Ovary (tissue), 9 donors: ENCODE measurements around the gene POLD3. TPM values are rescaled to one million over a fixed set of nuclear protein-coding genes. Genes with fewer than 3 reads are reported as not detected.

Source experiments
- DNase-seq, 5 donors: peaks; one replicate each; pipeline ENCODE4 v3.0.0-alpha.2; 2019 to 2020
- H3K27ac ChIP-seq, 2 donors: fragments of 200-600 bp; one replicate each; pipeline versions ENCODE4 v1.5.1 to v1.8.0; 2019 to 2022
- H3K27me3 ChIP-seq: fragments of 200-600 bp; one replicate; pipeline ENCODE4 v1.8.0; 2022
- H3K36me3 ChIP-seq: fragments of 200-600 bp; sonication (generic); one replicate; pipeline ENCODE4 v1.5.1; 2019
- H3K4me1 ChIP-seq: one replicate; pipeline ENCODE4 v1.8.1; 2013; ENCODE audit warnings: mild to moderate bottlenecking, moderate library complexity; ENCODE audit not compliant: insufficient read depth
- H3K4me3 ChIP-seq: fragments of 200-600 bp; sonication (generic); one replicate; pipeline ENCODE4 v1.5.1; 2017
- H3K9me3 ChIP-seq, 2 donors: fragments of 200-600 bp in 1 of 2; sonication (generic) in 1 of 2; one replicate each; pipeline versions ENCODE4 v1.5.1 to v1.8.1; 2013 to 2019; ENCODE audit warnings: mild to moderate bottlenecking in 1 of 2, moderate library complexity in 1 of 2
- EP300 ChIP-seq: sonication (generic); formaldehyde crosslinking; IDR thresholded peaks from one replicate; pipeline ENCODE4 v1.6.1; 2017; ENCODE audit warnings: antibody characterized with exemption
- POLR2A ChIP-seq: fragments of 450-650 bp; IDR thresholded peaks from one replicate; pipeline ENCODE4 v1.6.1; 2017; ENCODE audit warnings: antibody characterized with exemption, mild to moderate bottlenecking, moderate library complexity
- WGBS, 3 donors: extraction: QIAGEN DNeasy Blood & Tissue Kit in 1 of 3; methylation state at CpG; one replicate each; pipeline versions ENCODE4 v1.1.5 to v1.1.7; 2013 to 2017; 5-methylcytosine and 5-hydroxymethylcytosine counted together
- intact Hi-C, 4 donors: fragments of 100-400 bp; cut with DNase I; formaldehyde crosslinking; loops; one replicate each; pipeline versions ENCODE4 v1.11.0 to v1.15.1; 2022 to 2023
- polyA plus RNA-seq, 2 donors: library from polyadenylated mRNA; stranded (reverse); fragments of 200-250 nt in 1 of 2; fragments of 350-450 nt in 1 of 2; fragmentation: Illumina TruSeq in 1 of 2; extraction: RNeasy Lipid Tissue Mini Kit (QIAGEN cat#74804) in 1 of 2; gene quantifications; one replicate each; pipeline ENCODE4 v1.2.3, GENCODE V29; 2013 to 2014
- total RNA-seq, 7 donors: library from RNA; depleted of rRNA in 2 of 7; stranded (reverse); fragments of >200 nt in 2 of 7; fragmentation: NEBNext Ultra II Directional in 3 of 7; extraction: Animal tissue kit (Norgen Biotek cat#: 25700) in 3 of 7; gene quantifications; one replicate each; pipeline versions ENCODE4 v1.1.0 to v1.2.4, GENCODE V29; 2016 to 2023
- TF ChIP-seq, protein P1 (sequence below), 3 donors: fragments of 450-650 bp in 2 of 3; fragments of 200-600 bp in 1 of 3; IDR thresholded peaks; one replicate each; pipeline versions ENCODE4 v1.5.1 to v1.8.0; 2016 to 2022; ENCODE audit warnings: antibody characterized with exemption in 3 of 3, mild to moderate bottlenecking in 1 of 3
- donor health status: DM: no; HTN: no; CAD: no; lungs with moderate emphysema.
- donor health status: DM: no; HTN: no; CAD: no.
- donor health status: Bipolar disorder and iron deficiency.
- donor health status: DM: yes; HTN: yes; CAD: no.
- donor health status: DM: no; HTN: no; CAD: no.
- donor health status: DM: yes; HTN: yes; CAD: no.

POLD3 gene
- total and polyA plus RNA-seq, 9 donors, result 8.2 to 19.0 (median 17.0) TPM

DNA sequence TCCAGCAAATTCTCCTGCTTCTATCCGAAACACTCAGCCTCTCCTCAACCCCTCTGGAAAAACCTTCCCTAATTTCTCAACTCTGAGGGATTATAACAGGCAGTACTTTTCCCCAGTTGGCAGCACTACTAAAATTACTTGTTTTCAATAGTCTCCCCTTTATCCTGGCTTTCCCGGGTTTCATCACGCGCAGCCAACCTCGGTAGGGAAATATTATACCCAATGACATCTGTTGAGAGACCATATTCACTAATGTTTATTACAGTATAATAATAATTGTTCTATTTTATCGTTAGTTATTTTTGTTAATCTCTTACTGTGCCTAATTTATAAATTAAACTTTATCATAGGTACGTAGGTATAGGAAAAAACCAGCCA is 330 bp upstream of the POLD3 start:
- WGBS, 3 donors, result 1 to 2% (median 2%) methylated on average over 7 of the region's 7 CpGs

DNA sequence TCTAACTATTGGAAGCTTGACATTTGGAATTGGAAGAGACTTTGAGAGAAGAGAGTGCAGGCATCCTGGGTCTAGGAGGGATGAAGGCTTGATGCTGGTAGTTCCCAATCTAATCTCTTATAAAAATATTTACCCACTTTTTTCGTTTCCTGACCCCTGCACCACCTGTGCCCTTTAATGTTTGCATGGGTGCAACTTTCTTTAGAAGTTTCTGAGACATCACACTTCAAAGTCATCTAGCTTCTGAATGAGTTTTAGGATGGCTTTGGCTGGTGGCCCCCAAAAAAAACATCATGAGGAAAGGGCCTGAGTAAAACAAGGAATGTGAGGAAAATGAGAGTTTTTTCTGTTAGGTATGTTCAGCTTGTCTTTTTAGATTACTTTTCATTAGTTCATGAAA is 1.1 kb downstream of the POLD3 start:
- 0 to 6% (median 1%) methylated on average over 1 of the region's 1 CpG for WGBS, 3 donors
- TF ChIP-seq EP300 (no peak), POLR2A (no peak)
- TF ChIP-seq, protein P1, sequence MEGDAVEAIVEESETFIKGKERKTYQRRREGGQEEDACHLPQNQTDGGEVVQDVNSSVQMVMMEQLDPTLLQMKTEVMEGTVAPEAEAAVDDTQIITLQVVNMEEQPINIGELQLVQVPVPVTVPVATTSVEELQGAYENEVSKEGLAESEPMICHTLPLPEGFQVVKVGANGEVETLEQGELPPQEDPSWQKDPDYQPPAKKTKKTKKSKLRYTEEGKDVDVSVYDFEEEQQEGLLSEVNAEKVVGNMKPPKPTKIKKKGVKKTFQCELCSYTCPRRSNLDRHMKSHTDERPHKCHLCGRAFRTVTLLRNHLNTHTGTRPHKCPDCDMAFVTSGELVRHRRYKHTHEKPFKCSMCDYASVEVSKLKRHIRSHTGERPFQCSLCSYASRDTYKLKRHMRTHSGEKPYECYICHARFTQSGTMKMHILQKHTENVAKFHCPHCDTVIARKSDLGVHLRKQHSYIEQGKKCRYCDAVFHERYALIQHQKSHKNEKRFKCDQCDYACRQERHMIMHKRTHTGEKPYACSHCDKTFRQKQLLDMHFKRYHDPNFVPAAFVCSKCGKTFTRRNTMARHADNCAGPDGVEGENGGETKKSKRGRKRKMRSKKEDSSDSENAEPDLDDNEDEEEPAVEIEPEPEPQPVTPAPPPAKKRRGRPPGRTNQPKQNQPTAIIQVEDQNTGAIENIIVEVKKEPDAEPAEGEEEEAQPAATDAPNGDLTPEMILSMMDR (IDR thresholded peaks at IDR 0.05), result no peak
- H3K27ac ChIP-seq, result peak overlapping the region in 1 of 2 donors; percentile 59
- no peak for DNase-seq
- intact Hi-C loops, result no loop called here
- peak overlapping the region; percentile 96 for H3K4me3 ChIP-seq
- H3K27me3 ChIP-seq, result no peaks in the 10 kb centered on the region
- no peaks in the 10 kb centered on the region for H3K9me3 ChIP-seq
- no peaks in the 10 kb centered on the region for H3K36me3 ChIP-seq
- H3K4me1 ChIP-seq, result peaks cover 1% of the 10 kb centered on the region

More for the DNA sequence above, 330 bp upstream of the POLD3 start:
- Histone ChIP-seq H3K27me3 (no peaks in the 10 kb centered on the region), H3K4me3 (peak overlapping the region; percentile 96), H3K27ac (peak overlapping the region in 1 of 2 donors; percentile 59), H3K4me1 (peaks cover 1% of the 10 kb centered on the region), H3K36me3 (no peaks in the 10 kb centered on the region), H3K9me3 (no peaks in the 10 kb centered on the region)
- TF ChIP-seq EP300 (no peak), POLR2A (no peak)
- TF ChIP-seq, protein P1 (IDR thresholded peaks at IDR 0.05), result no peak
- no peak for DNase-seq
- intact Hi-C loops, result no loop called here

DNA sequence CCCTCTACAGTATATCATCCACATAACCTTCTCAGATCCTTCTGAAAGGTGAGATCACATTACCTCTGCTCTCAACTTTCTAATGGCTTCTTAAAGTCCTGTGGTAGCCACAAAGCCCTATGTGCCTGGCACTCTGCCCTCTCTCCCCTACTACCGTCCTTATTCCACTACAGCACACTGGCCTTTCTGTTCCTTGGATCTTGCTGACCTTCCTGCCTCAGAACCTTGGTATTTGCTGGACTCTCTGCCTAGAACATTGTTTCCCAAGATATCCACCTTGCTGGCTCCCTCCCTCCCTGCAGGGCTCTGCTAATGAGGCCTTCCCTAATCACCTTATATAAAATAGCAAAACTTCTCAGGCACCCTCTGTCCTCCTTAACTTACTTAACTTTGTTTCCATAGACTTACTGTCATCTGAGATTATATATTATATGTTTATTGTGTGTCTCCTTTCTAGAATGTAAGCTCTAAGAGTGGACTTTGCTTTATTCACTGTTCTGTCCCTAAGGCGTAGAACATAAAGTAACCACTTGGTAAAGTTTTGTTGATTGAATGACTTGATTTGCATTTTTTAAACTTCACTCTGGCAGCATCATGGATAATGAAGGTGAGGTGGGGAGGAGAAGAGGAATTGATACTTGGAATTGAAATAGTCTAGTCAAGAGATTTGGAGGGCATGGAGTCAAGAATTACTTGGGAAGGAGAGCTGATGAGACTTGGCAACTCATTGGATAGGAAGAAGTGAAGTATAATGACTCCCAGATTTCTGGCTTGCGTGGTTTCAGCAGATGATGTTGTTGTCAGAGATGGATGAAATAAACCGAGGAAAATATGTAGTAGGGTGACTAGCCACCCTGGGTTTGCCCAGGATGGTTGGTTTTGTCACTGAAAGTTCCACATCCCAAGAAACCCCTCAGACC is 10.5 kb downstream of the POLD3 start:
- Histone ChIP-seq H3K4me3 (no peak overlapping the region), H3K27ac (no peak overlapping the region), H3K36me3 (no peaks in the 10 kb centered on the region), H3K4me1 (no peaks in the 10 kb centered on the region), H3K27me3 (no peaks in the 10 kb centered on the region), H3K9me3 (no peaks in the 10 kb centered on the region)
- intact Hi-C loops, result loop anchor here in 1 of 4 donors (10.0 kb wide), 1 partner anchor 132 kb away; the partner anchor contains the start of gene CHRDL2
- DNase-seq, result no peak
- TF ChIP-seq EP300 (no peak), POLR2A (no peak)
- TF ChIP-seq, protein P1 (IDR thresholded peaks at IDR 0.05), result no peak
- 88 to 89% (median 89%) methylated on average over 4 of the region's 4 CpGs for WGBS, 3 donors

DNA sequence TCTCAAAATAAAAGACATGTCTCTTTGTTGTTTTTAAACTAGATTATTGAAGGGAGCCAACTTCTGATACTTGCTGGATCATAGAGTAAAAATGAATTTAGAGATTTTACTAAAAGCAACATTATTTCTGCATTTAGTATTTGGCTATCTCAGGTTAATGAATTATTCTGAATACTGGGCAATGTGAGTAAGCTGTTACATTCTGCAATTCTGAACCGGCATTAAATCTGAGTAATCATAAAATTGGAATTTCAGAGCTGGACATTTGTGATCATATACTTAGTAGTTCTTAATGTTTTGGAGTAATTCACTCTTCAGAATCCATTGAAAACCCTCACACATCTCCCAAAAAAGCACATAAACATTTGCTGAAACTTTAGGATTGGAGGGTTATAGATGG is 11.5 kb downstream of the POLD3 start:
- H3K27ac ChIP-seq, result no peak overlapping the region
- TF ChIP-seq, protein P1 (IDR thresholded peaks at IDR 0.05), result no peak
- TF ChIP-seq EP300, result no peak
- TF ChIP-seq POLR2A, result no peak
- no peaks in the 10 kb centered on the region for H3K9me3 ChIP-seq
- WGBS, 3 donors, result 84 to 88% (median 88%) methylated on average over 1 of the region's 1 CpG
- H3K36me3 ChIP-seq, result no peaks in the 10 kb centered on the region
- no peaks in the 10 kb centered on the region for H3K4me1 ChIP-seq
- intact Hi-C loops, result loop anchor here in 1 of 4 donors (10.0 kb wide), 1 partner anchor 131 kb away; the partner anchor contains the start of gene CHRDL2
- no peak overlapping the region for H3K4me3 ChIP-seq
- H3K27me3 ChIP-seq, result no peaks in the 10 kb centered on the region
- no peak for DNase-seq
